GM19023 (cell line): ENCODE results near the gene ZDHHC14.

ENCODE experiments used
- ATAC-seq: cut with Tn5 transposase; IDR thresholded peaks from one replicate; pipeline ENCODE4 v1.9.1; 2021; ENCODE audit warnings: mild to moderate bottlenecking, moderate library complexity; ENCODE audit not compliant: unreplicated experiment

The ZDHHC14 gene

DNA sequence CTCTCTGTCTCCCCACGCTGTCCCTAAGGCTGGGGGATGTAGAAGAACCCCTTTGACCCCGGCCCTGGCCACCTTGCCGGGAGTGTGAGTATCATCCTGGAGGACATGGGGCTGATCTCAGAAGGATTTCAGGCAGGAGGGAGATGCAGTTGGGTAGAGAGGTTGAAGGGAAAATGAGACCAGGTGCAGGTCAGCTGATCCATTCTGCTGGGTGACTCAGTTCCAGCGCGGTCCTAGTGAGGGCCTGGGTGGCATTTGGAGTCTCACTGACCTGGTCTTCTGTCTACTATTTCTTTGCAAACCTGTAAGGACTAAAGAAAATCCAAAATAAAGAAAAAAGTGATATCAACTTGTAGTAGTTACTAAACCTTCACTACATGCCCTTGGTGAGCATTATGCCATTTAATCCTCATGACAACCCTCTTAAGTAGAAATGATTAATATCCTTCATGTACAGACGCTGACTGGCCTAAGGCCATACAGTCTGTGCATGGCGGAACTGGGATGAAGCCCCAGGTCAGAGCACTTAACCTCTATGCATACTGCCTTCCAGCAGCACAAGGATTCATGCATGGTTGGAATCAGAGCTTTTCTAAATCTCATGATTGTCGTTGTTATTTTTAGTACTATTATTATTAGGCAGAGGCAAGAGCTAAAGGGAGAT, 106.3 kb downstream of the ZDHHC14 start:
- no peak for ATAC-seq

DNA sequence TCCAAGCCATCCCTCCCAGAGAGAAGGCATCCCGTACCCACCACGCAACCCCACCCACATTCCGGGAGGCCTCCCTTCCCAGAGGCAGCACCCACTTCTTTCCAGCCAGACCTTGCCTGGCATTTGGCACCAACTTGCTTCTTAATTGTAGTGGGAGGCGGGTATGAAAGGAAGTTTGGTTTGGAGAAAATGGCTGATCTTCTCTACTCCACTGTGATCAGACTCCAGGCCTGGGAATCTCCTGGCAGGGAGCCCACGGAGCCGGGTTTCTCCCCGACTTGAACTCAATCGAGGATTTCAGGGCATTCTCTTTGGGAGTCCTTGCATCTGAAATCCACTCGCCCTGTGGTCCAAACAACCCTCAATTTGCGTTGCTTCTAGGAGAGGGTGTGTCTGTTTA, 107.1 kb downstream of the ZDHHC14 start:
- no peak for ATAC-seq

DNA sequence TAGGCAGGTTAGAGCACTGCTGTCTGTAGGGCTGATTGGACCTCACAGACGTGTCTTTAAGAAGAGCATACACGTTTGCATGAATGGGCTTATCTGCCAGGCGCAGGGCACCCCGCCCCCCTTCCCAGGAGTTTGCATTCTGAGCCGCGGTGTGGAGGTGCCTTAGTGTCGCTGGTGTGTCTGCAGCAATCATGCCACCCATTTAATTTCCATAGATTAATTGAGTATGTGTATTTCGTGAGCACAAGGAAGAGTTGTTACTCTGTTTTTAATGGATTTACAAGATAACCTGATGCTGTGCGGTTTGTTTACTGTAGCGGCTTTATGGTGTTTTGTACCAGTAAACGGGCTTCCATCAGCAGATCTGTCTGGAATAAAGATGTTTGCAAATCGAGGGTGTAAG, 107.7 kb downstream of the ZDHHC14 start:
- no peak for ATAC-seq

DNA sequence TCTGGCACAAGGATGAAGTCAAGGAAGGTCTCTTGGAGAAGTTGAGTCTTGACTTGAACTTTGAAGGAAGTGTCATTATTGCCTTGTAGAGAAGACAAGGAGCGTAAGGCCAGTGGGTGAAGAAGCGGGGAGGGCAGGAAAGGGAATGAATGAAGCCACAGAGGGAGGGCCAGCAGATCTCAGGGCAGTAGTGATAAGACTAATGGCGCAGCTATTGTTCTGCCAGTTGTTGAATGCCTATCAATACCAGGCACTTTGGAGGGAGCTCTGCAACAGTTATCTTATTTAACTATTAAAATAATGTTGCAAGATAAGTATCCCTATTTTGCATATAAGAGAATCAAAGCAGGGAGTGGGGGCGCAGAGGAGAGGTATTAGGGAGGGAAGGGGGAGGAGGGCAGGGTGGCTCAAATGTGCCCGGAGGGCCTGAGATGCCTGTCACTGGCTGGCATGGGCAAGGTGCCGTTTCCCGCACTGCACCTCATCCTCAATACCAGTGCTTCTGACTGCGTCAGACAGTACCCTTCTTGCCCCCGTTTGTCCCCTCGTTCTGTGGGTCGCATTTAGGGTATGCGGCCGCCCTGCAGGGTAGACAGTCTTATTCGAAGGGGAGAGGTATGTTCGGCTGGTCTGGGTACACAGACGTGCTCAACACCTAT, 109.8 kb downstream of the ZDHHC14 start:
- no peak for ATAC-seq

DNA sequence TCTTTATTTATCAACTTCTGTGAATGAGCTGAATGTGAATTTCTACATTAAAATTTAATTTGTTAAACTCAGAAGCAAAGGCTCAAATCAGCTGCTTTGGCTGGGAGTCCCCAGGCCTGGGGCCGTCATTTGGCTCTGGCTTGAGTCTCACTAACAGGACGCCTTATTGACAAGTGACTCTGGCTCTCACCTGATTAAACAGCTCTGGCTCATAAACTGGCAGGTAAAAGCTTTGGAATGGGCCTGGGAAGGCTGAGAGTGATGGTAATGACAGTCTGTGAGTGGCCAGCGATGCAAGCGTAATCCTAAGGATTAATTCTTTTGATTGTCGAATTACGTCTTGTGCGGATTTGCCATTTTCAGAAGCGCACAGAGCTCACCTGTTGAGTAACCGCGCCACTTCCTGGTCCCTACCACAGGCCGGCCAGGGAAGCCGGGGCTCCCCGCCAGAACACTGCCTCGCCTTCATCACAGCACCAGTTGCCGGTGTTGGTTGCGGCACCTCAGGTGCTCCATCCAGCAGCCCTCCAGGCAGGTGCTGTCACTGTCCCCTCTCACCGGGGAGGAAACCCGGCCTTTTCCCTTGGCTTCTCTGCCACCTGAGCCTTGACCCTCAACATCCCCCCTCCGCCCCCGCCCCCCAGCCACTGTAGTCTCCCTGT, 110.7 kb downstream of the ZDHHC14 start:
- ATAC-seq, result no peak

DNA sequence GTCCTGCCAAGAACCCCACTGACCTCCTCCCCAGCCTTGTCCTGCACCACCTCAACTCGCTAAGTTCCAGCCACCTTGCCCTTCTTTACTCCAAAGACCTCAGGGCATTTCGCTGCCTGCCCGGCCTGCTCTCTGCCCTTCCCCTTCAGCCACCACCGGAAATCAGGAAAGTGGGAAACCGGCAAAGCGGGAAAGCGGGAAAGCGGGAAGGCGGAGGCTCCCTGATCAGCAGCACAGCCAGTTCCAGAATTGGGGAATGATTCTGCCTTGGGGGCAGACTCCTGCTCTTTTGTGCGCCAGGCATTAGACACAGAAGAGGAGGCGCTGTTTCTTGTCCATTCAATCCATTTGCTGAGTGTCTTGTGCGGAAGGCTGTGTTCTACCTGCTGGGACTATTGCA, 111.3 kb downstream of the ZDHHC14 start:
- ATAC-seq, result no peak

DNA sequence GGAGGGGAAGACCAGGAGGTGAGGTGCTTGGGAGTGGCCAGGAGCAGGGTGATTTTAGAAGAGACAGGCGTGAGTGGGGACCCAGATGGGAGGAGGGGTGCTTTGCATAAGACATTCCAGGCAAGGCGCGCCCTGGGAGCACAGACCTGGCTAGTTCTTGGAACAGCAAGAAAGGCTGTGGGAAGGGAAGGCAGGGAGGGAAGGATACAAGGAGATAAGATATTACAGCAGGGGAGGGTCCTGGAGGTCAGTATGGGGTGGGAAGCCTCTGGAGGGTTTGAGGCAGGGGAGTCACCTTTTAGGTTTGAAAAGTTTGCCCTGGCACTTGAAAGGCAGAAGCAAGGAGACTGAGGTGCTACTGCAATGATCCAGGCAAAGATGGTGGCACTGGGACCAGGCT, 111.8 kb downstream of the ZDHHC14 start:
- ATAC-seq, result no peak

DNA sequence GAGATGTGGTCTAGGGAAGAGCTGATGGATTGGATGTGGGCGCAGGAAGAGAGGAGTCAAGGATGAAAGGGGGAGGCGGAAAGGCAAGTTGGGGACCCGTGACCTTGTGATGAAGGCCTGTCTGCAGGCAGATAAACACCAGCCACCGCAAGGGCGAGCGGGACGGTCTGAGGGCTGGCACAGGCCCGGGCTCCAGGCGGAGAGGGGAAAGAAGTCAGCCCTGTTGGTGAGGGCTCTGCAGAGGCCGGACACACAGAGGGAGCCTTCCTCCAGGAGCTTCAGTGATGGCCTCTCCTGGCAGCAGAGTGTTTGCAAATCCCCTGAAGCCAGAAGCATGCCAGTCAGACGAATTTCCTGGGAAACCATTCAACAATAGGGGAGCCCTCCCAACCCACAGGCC, 112.2 kb downstream of the ZDHHC14 start:
- no peak for ATAC-seq

DNA sequence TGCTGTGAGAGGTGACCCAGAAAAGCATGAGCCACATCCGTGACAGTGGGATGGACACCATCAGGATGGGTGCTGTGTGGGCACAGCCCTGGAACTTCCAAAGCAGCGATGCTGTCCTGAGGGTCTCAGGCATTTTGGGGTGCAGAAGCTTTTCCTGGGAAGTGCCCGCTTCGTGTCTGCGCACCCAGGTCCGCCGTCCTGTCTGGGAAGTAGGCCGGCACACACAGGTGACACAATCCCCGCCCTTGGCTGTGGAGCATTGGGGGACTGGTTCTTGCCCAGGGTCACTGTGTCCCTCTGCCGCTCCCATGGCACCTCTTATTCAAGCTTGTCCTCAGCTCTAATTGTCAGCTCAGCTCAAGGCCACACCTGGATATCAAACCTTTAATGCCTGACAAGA, 112.6 kb downstream of the ZDHHC14 start:
- no peak for ATAC-seq

DNA sequence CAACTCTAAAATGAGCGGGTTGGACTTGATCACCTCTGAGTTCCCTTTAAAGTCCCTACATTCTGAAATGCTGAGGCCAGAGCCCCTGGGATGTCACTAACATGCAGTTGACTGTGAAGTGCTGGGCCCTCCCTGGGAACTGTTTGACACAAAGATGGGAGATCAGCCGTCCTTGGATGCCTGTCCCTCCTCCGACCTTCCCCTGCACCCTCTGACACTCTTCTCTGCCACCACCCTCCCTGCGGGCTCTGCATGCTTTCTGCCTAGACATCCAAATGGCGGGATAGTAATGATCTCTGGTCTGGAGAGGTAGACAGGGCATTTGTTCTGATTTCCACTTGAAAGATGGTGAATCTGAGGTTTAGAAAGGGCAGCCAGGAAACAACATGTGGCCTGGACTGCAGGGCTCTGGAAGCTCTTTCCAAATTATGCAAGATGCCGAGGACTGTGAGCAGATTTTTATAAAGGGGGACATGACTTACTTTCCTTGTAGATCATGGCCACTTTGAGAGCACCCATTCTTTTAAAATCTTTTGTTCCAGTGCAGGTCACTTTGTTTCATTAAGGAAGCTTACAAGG, 113.2 kb downstream of the ZDHHC14 start:
- no peak for ATAC-seq

DNA sequence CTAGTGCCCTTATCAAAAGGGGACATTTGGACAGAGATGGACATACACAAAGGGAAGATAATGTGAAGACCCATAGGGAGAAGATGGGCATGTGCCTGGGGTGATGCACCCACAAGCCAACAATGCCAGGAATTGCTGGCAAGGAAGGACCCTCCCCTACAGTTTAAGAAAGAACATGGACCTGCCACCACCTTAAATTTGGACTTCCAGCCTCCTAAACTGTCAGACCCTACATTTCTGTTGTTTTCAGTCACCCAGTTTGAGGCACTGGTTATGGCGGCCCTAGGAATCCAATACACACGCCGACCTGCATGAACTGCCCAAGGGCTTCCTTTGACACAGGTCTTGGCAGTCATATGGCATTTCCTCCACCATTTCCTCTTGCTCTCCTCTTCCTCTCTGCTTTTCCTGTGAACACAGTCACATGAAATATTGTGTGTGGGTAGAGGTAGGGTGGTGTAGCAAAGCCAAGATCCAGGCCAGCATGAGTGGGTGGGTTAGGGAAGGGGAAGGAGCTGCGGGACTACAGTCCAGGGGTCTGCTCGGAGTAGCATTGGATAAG, 115.6 kb downstream of the ZDHHC14 start:
- ATAC-seq, result no peak

DNA sequence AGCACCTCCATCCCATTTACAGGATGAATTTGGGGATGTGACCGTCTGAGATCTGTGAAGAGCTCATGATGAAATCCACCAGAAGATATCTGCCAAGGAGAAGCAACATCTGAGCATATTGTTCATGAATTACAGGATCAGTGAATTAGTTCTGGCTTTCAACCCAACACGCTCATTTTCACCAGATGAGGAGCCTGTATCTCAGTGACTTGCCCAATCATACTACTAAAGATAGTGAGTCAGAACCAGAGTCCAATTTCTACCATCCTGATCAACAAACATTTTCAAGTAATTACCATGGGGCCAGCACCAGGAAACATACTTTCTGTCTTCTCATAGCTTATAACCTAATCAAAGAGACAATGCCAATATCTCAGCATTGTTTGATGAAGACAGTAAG, 116.6 kb downstream of the ZDHHC14 start:
- no peak for ATAC-seq

DNA sequence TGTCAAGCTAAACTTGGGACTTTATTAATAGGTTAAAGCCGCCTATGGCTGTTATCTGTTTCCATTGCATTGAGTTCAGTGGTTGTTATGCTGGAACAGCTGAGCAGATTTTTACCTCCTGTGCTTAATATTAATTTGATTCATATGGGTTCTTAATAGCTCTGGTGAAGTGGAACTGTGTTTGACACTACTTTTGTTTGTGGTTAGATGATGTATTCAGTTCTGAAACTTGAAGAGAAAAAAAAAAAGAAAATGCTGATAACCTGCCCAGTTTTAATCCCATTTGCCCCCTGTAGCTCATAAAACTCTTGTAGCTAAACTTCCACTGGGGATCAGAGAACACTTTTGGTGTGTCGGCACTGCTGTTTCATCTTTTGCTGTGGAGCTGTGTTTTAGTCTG, 117.8 kb downstream of the ZDHHC14 start:
- ATAC-seq, result no peak

DNA sequence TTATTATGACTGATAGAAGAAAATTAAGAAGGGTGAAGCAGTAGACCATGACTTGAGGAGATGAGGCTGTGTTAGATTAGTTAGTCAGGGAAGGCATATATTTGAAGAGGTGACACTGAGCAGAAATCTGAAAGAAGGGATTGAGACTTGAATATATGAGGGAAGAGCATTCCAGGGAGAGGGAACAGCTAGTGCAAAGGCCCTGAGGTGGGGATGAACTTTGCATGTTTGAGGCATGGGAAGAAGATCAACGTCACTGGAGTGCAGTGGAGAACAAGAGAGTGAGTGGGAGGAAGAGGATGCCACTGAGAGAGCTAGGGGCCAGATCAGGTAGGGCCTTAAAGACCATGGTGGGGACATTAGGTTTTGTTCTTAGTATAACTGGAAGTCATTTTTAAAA, 119.0 kb downstream of the ZDHHC14 start:
- no peak for ATAC-seq

DNA sequence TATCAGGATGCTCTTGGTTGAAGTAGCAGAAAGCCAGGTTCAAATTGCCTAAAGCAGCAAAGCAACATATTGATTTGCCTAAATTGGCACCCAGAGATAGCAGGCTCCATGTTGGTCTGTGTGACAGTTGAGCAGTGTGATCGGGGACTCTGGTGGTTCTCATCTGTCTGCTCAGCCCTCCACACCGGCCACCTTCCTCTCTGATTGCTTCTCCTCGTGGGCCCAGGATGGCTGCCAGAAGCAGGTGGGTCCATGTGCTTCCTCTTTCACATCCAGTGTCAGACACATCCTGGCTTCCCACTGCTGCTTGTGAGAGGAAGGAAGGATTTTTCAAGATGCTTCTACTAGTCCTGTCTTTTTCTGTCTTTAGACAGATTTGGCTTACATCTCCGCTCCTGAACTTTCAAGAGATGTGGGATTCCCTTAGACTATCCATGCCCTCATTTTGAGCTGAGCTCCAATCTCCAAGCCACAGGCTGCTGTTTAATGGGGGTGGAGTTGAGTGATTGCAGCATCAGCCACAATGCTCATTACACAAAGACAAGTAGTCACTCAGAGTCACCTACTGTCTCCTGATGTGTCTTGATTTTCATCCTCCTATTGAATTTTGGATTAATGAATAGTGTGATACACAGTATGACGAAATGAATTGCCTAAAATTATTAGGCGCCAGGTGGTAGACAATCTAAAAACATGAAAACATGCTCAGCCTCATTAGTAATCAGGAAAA, 122.2 kb downstream of the ZDHHC14 start:
- no peak for ATAC-seq

DNA sequence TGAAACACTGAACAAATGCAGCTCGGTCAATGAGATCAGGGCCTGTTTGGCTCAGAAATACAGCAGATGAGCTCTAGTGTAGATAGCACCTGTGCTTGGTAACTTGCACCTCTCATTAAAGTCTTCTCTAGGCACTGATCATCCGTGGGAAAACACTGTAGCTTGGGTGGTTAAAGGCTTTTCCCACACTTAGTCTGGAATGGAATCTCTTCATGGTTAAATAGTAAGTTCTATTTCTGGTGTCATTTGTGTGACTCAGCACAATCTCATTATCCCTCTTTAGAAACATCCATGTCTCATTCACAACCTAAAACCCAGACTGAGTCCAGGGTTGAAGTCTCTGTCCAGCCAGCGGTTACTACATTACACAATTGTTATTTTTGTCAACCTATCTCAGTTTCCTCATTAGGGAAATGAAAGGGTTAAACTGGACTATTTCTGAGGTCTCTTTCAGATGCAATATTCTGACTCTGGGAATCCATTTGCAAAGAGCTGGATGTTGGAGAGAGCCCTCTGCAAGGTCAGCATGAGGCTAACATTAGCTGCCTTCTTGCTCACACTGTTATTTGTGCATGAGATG, 125.0 kb downstream of the ZDHHC14 start:
- no peak for ATAC-seq

DNA sequence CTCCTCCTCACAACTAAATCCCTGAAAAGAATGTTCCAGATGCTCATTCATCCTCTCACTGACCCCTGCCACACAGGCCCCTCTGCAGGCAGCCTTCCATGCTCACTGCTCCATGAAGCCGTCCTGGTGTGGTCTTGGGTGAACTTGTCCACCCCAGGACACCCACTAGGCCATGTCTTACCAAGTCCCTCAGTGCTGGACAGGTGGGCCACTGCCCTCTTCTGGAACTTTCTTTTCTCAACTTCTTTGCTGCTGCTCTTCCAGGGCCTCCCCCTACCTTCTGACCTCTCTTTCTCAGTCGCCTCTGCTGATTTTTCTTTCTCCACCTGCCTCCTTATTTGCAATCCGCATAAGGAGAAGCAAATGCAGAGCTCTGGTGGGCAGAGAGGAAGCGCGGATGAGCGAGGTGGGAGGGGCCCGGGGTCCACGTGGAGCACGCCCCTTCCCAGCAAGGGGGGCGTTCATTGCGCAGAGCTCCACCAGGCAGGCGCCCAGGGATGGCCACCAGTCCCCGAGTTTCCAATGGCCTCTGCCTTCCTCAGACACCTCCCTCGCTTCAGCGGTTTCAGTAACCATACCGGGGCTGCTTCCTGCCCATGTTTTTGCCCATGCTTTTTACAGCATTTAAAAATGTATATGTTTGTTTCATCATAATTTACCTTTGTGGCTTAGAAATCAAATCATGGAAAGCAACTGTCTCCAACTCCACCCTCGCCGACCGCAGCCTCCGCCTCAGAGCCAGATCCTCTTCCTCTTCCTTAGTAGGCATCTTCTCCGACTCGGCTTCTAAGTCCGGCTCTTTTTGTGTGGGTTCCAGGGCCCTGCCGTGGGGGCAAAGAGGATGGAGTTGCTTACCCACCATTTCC, 129.6 kb downstream of the ZDHHC14 start:
- no peak for ATAC-seq

DNA sequence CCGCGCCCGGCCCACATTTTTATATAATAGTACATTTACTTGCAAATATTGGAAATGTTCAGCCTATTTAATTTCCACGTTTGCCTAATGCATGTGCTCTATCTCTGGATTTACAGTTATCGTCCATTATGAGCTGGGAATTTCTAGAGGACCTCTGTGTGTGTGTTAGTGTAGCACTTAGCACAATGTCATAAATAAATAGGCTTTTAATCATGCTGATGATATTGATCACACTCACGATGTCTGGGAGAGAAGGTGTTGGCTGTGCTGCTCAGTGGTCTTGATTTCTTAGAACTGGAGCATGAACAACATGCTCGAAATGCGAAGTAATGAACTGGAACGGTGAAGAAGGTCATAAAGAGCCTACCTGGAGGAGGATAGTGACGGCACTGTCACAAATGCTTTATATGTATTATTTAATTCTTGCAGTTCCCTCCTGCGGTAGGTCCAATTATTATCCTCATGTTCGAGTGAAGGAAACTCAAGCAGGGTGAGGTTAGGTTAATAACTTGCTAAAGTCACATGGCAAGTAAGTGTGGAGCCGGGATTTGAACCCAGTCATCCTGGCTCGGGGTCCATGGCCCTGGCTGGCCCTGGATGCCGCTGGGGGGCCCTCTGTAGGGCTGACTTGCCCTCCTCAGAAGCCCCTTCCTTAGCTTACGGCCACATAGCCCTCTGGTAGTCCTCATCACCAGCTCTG, 130.8 kb downstream of the ZDHHC14 start:
- ATAC-seq, result no peak

DNA sequence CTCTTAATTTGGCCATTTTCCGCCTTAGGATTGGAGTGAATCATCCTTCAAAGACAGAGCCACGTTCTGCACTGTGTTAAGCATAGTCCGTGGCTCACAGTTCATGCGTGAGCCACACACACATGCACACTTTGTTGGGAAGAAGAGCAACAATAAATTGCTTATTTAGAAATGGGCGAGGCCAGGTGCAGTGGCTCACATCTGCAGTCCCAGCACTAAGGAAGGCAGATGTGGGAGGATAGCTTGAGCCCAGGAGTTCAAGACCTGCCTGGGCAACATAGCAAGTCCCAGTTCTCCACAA, 131.3 kb downstream of the ZDHHC14 start:
- ATAC-seq, result no peak
